Kidney epithelial cell (primary cell): ENCODE measurements around the gene MLANA. TPM values are rescaled to one million over a fixed set of nuclear protein-coding genes. Genes with fewer than 3 reads are reported as not detected.

Experiments
- DNase-seq: peaks from one replicate; pipeline ENCODE4 v3.0.0-alpha.2; 2010; ENCODE audit warnings: low read depth
- H3K27me3 ChIP-seq: 2 replicates; pipeline ENCODE4 v1.6.0; 2011; ENCODE audit warnings: low read length; ENCODE audit not compliant: control insufficient read depth, insufficient read depth
- H3K36me3 ChIP-seq: 2 replicates; pipeline ENCODE4 v1.5.1; 2011; ENCODE audit warnings: low read length; ENCODE audit not compliant: control insufficient read depth, insufficient read depth
- H3K4me3 ChIP-seq: 2 replicates; pipeline ENCODE4 v1.5.1; 2011; ENCODE audit warnings: low read depth, mild to moderate bottlenecking, control low read depth, low read length
- total RNA-seq: library from RNA; depleted of rRNA; stranded (reverse); fragments of >200 nt; gene quantifications from 2 replicates; pipeline ENCODE4 v1.2.3, GENCODE V29; 2015
- TF ChIP-seq, protein P1 (sequence below): IDR thresholded peaks from 2 replicates; pipeline ENCODE4 v1.5.1; 2011; ENCODE audit warnings: mild to moderate bottlenecking, moderate library complexity, low read length, control low read depth, inconsistent platforms; ENCODE audit not compliant: insufficient read depth, poor library complexity, severe bottlenecking

Gene MLANA
- total RNA-seq, 1 donor from 2014 or later = not detected

DNA sequence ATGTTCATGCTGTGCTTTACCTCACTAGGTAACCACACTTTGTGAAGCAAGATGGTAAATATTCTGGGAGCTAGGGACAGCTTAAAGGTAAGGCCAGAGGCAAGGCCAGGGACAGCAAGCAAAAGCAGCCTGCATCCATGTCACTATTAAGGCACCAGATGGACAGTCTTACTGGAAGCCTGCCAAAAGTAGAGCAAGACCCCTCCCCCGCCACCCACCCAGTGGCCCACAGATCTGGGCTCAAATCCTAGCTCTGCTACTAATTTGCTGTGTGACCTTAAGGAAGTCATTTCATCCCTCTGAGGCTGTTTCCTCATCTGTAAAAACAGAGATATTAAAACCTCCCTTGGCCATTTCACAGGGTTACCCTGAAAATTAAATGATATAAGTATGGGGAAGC lies 44.6 kb upstream of the MLANA start:
- TF ChIP-seq, protein P1, sequence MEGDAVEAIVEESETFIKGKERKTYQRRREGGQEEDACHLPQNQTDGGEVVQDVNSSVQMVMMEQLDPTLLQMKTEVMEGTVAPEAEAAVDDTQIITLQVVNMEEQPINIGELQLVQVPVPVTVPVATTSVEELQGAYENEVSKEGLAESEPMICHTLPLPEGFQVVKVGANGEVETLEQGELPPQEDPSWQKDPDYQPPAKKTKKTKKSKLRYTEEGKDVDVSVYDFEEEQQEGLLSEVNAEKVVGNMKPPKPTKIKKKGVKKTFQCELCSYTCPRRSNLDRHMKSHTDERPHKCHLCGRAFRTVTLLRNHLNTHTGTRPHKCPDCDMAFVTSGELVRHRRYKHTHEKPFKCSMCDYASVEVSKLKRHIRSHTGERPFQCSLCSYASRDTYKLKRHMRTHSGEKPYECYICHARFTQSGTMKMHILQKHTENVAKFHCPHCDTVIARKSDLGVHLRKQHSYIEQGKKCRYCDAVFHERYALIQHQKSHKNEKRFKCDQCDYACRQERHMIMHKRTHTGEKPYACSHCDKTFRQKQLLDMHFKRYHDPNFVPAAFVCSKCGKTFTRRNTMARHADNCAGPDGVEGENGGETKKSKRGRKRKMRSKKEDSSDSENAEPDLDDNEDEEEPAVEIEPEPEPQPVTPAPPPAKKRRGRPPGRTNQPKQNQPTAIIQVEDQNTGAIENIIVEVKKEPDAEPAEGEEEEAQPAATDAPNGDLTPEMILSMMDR = no peak
- no peaks in the 10 kb centered on the region for H3K36me3 ChIP-seq

DNA sequence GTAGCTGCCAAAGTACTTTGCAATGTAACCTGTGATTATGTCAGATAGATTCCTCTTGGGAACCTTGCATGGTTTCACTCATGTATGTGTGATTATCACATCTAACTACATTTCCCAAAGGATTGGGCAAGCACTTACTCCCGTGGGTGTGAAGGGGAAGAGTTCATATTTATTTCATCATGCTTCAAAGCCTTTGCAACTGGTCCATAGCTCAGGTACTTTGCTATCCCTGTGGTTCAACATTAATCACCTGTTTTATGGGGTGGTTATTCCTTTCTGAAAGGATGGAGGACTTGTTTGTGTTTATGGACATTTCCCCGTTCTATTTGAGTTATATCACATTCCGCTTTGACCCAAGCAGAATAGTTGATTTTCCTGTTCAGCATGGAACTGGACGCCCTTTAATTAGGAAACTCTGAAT lies 44.2 kb upstream of the MLANA start:
- H3K27me3 ChIP-seq = no peaks in the 10 kb centered on the region
- no peak overlapping the region for H3K4me3 ChIP-seq
- peak; percentile 25 for DNase-seq
- TF ChIP-seq, protein P1 = no peak
- no peaks in the 10 kb centered on the region for H3K36me3 ChIP-seq

More for the DNA sequence above, 44.6 kb upstream of the MLANA start:
- Histone ChIP-seq H3K4me3 (no peak overlapping the region), H3K27me3 (no peaks in the 10 kb centered on the region)
- DNase-seq = no peak

DNA sequence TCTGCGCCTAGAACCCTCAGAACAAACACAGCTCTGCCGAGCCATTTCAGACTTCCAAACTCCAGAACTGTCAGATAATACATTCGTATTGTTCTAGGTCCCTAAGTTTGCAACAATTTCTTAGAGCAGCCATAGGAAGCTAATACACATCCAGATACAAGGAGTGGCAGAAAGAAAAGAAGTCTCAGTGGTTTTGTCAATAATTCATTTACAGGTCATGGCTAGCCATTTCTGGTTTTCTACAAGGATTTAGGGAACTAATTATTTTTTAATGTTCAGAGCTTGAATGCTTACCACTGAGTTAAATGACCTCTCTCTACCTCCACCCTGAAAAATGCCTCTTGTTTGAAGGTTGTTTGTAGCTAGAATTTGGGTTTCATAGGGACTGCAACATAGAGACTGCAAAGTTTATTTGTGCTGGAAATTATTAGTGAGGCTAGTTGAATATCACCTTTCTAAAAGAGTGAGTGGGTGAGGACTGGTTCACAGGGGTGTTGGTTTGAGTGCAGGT lies 42.3 kb upstream of the MLANA start:
- no peak overlapping the region for H3K4me3 ChIP-seq

DNA sequence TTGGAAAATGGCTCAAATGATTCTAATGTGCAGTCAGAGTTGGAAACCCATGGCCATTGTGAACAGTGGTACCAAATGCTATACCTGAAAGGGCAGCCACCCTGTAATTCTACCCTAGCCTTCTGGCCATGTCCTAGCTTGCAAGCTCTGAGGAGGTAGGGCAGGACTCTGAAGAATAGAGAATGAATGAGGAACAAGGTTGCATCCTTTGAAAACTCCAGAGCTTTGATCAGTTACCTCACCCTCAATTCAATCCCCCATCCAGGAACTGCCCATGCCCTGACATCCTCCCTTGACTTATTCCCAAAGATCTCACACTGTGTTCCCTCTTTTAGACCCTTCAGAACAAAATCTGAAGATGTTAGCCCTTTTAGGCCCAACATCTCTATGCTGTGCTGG lies 40.0 kb upstream of the MLANA start:
- H3K27me3 ChIP-seq = no peaks in the 10 kb centered on the region
- no peak overlapping the region for H3K4me3 ChIP-seq
- no peaks in the 10 kb centered on the region for H3K36me3 ChIP-seq
- DNase-seq = no peak
- TF ChIP-seq, protein P1 = no peak

More for the DNA sequence above, 42.3 kb upstream of the MLANA start:
- TF ChIP-seq, protein P1 = no peak
- no peak for DNase-seq
- Histone ChIP-seq H3K27me3 (no peaks in the 10 kb centered on the region), H3K36me3 (no peaks in the 10 kb centered on the region)

DNA sequence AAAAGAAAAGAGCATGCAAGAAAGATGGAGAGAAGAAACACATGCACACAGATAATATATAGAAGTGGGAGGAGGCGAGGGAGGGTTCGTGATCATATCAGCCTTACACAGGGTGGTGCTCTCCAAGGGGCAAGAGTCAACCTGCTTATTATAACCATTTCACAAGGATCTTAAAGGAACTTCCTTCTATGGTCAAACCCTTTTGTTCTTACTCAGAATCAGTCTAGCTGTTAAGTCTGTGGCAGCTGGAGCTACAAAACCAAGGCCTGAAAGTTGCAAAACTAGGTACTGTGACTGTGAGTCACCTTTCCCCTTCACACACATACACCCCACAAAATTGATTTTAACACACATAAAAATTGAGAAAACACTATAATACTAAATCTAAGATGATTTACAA lies 39.2 kb upstream of the MLANA start:
- no peak overlapping the region for H3K4me3 ChIP-seq
- TF ChIP-seq, protein P1 = no peak
- H3K27me3 ChIP-seq = no peaks in the 10 kb centered on the region
- peak; percentile 89 for DNase-seq
- no peaks in the 10 kb centered on the region for H3K36me3 ChIP-seq

DNA sequence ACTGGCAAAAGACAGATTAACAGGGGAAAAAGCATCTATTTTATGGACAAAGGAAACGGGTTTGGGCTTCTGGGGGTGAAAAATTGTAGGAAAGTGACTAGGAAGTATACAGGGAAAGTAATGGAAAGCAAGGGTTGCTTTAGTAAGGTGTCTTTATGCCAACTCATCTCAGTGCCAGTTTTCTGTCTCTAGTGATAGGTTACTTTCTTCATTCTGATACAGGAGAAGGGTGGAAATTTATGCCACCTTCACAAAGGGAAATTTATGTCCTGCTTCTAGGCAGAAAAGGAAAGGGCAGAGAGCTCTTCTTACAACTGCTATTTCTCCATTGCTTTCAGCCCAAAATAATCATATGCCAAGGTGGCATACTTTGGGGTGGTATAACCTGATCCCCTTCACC lies 37.7 kb upstream of the MLANA start:
- TF ChIP-seq, protein P1 = no peak
- Histone ChIP-seq H3K4me3 (no peak overlapping the region), H3K27me3 (no peaks in the 10 kb centered on the region), H3K36me3 (no peaks in the 10 kb centered on the region)
- no peak for DNase-seq
